SK-N-SH (cell line): ENCODE data around the gene DNAH1. TPM values are rescaled to one million over a fixed set of nuclear protein-coding genes. Genes with fewer than 3 reads are reported as not detected.

Source experiments
- CTCF ChIA-PET: fragments of 300-600, 350-600 bp; formaldehyde crosslinking; extraction: SDS; loops from one replicate; lab custom pipeline; 2021; lab: Yijun Ruan, JAX
- POLR2A ChIA-PET: fragments of 350-600 bp; sonication (Branson Sonifier 250); formaldehyde crosslinking; extraction: SDS; loops from one replicate; lab custom pipeline; 2020; ENCODE audit warnings: antibody characterized with exemption, inconsistent platforms; lab: Yijun Ruan, JAX
- DNase-seq: peaks from one replicate; pipeline ENCODE4 v3.0.0; 2012
- H2AFZ ChIP-seq: fragments of 200-600 bp; sonication (generic); 2 replicates; pipeline ENCODE4 v1.8.1; 2016; ENCODE audit warnings: antibody characterized with exemption, mild to moderate bottlenecking, low read depth
- H3F3A ChIP-seq: fragments of 200-600 bp; sonication (generic); replicated peaks from 2 replicates; pipeline ENCODE3; 2016; ENCODE audit warnings: antibody characterized with exemption, mild to moderate bottlenecking; ENCODE audit not compliant: insufficient read depth
- H3K27ac ChIP-seq, 2 experiments: fragments of 200-500 bp in 1 of 2; fragments of 200-600 bp in 1 of 2; sonication (Bioruptor generic) in 1 of 2; sonication (generic), shearing (Covaris generic) in 1 of 2; 2 replicates each; pipeline versions ENCODE4 v1.5.1 to v1.6.1; 2014 to 2016; ENCODE audit warnings: low read depth in 2 of 2, inconsistent platforms in 1 of 2, low read length in 1 of 2, mild to moderate bottlenecking in 1 of 2, mixed read lengths in 1 of 2
- H3K27me3 ChIP-seq: fragments of 200-600 bp; sonication (generic), shearing (Covaris generic); 2 replicates; pipeline ENCODE4 v1.6.1; 2016; ENCODE audit warnings: mixed run types; ENCODE audit not compliant: insufficient read depth
- H3K36me3 ChIP-seq, 2 experiments: fragments of 200-500 bp in 1 of 2; fragments of 200-600 bp in 1 of 2; sonication (Bioruptor generic) in 1 of 2; sonication (generic) in 1 of 2; replicated peaks in 1 of 2; 2 replicates each; pipeline versions ENCODE3 to v1.5.1; 2014 to 2016; ENCODE audit warnings: low read length in 1 of 2, mild to moderate bottlenecking in 1 of 2; ENCODE audit not compliant: insufficient read depth in 2 of 2, control insufficient read depth in 1 of 2
- H3K4me1 ChIP-seq, 2 experiments: fragments of 200-500 bp in 1 of 2; fragments of 200-600 bp in 1 of 2; sonication (Bioruptor generic) in 1 of 2; sonication (generic), shearing (Covaris generic) in 1 of 2; 2 replicates each; pipeline versions ENCODE4 v1.5.1 to v1.6.1; 2014 to 2016; ENCODE audit warnings: low read depth in 1 of 2, low read length in 1 of 2, mixed run types in 1 of 2; ENCODE audit not compliant: insufficient read depth in 2 of 2, control insufficient read depth in 1 of 2
- H3K4me2 ChIP-seq: fragments of 200-600 bp; sonication (generic), shearing (Covaris generic); 2 replicates; pipeline ENCODE4 v1.6.1; 2017; ENCODE audit warnings: mixed run types
- H3K4me3 ChIP-seq, 2 experiments: fragments of 200-500 bp in 1 of 2; fragments of 200-600 bp in 1 of 2; sonication (Bioruptor generic) in 1 of 2; sonication (generic), shearing (Covaris generic) in 1 of 2; 2 replicates each; pipeline versions ENCODE4 v1.5.1 to v1.8.1; 2014 to 2016; ENCODE audit warnings: low read depth in 2 of 2, inconsistent platforms in 1 of 2, low read length in 1 of 2, mild to moderate bottlenecking in 1 of 2, mixed read lengths in 1 of 2, moderate library complexity in 1 of 2
- H3K79me2 ChIP-seq: fragments of 200-600 bp; sonication (generic); 2 replicates; pipeline ENCODE4 v1.8.1; 2017; ENCODE audit warnings: mild to moderate bottlenecking; ENCODE audit not compliant: insufficient read depth
- H3K9ac ChIP-seq: fragments of 200-600 bp; sonication (generic); 2 replicates; pipeline ENCODE4 v1.6.1; 2017; ENCODE audit warnings: mixed run types
- H3K9me2 ChIP-seq: fragments of 200-600 bp; sonication (generic); 2 replicates; pipeline ENCODE4 v1.6.1; 2017; ENCODE audit warnings: mixed run types
- H3K9me3 ChIP-seq: fragments of 200-600 bp; sonication (generic); 2 replicates; pipeline ENCODE4 v1.6.1; 2017; ENCODE audit warnings: mixed run types, mild to moderate bottlenecking, moderate library complexity
- H4K20me1 ChIP-seq: fragments of 200-600 bp; sonication (generic); 2 replicates; pipeline ENCODE4 v1.6.1; 2017; ENCODE audit warnings: mild to moderate bottlenecking, mixed run types; ENCODE audit not compliant: insufficient read depth
- CHD2 ChIP-seq: fragments of 150-350 bp; IDR thresholded peaks from 2 replicates; pipeline ENCODE4 v1.6.1; 2018; ENCODE audit warnings: low read length; ENCODE audit not compliant: partially characterized antibody
- EZH2phosphoT487 ChIP-seq: fragments of 200-600 bp; sonication (generic); IDR thresholded peaks from 2 replicates; pipeline ENCODE4 v1.6.1; 2017; ENCODE audit warnings: low read depth, mixed run types, mild to moderate bottlenecking, antibody characterized with exemption, moderate library complexity, borderline replicate concordance
- NFIC ChIP-seq: IDR thresholded peaks from 2 replicates; pipeline ENCODE4 v1.4.0; 2012; ENCODE audit warnings: borderline replicate concordance
- POLR2AphosphoS5 ChIP-seq: IDR thresholded peaks from 2 replicates; pipeline ENCODE4 v1.6.1; 2012; ENCODE audit warnings: low read depth, low read length
- RAD21 ChIP-seq: IDR thresholded peaks from 2 replicates; pipeline ENCODE4 v1.6.1; 2012; ENCODE audit warnings: mild to moderate bottlenecking, low read length
- SMC3 ChIP-seq: IDR thresholded peaks from 2 replicates; pipeline ENCODE4 v1.6.1; 2012; ENCODE audit warnings: low read depth, low read length, improper control_type of control experiment
- TEAD4 ChIP-seq: IDR thresholded peaks from 2 replicates; pipeline ENCODE4 v1.4.0; 2012; ENCODE audit warnings: mild to moderate bottlenecking, borderline replicate concordance; ENCODE audit not compliant: insufficient read depth
- YY1 ChIP-seq: IDR thresholded peaks from 2 replicates; pipeline ENCODE4 v1.4.0; 2012; ENCODE audit warnings: low read depth, mild to moderate bottlenecking
- WGBS: methylation state at CpG from one replicate; pipeline ENCODE4 v1.1.6; 2017; ENCODE audit warnings: low lambda C conversion rate; 5-methylcytosine and 5-hydroxymethylcytosine counted together
- polyA plus RNA-seq, 3 experiments: library from polyadenylated mRNA; depleted of rRNA; stranded (reverse); fragments of >200 nt; gene quantifications; 2 replicates each; pipeline ENCODE4 v1.2.3, GENCODE V29; 2012
- TF ChIP-seq, protein P1 (sequence below): IDR thresholded peaks from 2 replicates; pipeline ENCODE4 v1.6.1; 2012; ENCODE audit warnings: mild to moderate bottlenecking, low read depth, low read length, moderate library complexity

The DNAH1 gene
- polyA plus RNA-seq, 1 of the 3 experiments (the other 2 are of a cell fraction), result 5.1 TPM

DNA sequence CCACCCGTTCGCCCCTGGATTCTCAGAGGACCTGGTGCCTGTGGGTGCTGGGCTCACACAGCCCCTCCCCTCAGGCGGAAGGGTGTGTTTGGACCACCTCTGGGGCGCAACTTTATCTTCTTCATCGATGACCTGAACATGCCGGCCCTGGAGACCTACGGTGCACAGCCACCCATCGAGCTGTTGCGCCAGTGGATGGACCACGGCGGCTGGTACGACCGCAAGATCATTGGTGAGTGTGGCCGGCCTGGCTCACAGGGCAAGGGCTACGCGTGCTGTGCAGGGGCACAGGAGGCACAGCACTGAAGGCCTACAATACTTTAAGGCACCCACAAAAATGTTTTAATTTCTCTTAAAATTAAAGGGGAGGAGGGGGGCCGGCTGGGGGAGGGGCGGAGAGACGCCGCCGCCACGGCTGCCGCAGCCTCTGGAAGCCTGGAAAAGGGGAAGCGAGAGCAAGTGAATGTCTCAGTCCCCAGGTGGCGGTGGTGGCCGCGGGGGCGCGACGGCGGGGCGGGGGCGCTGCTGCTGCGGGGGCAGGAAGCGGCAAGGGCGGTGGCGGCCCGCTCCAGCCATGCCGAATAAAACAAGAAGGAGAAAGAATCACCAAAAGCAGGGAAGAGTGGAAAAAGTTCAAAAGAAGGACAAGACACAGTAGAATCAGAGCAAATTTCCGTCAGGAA is 56.8 kb downstream of the DNAH1 start:
- Histone ChIP-seq H3K27ac (no peak overlapping the region), H2AFZ (no peak overlapping the region), H3K4me3 (no peak overlapping the region), H3K79me2 (no peaks in the 10 kb centered on the region), H3F3A (peaks cover 3% of the 10 kb centered on the region), H3K27me3 (no peaks in the 10 kb centered on the region), H4K20me1 (no peaks in the 10 kb centered on the region), H3K4me2 (no peak overlapping the region), H3K9ac (no peak overlapping the region), H3K4me1 (no peaks in the 10 kb centered on the region; a peak in 1 of 4 replicates), H3K9me2 (no peaks in the 10 kb centered on the region), H3K36me3 (no peaks in the 10 kb centered on the region), H3K9me3 (no peaks in the 10 kb centered on the region)
- 86% methylated on average over 38 of the region's 40 CpGs for WGBS
- TF ChIP-seq RAD21 (no peak), NFIC (no peak), YY1 (no peak), TEAD4 (no peak), EZH2phosphoT487 (no peak)
- TF ChIP-seq, protein P1, sequence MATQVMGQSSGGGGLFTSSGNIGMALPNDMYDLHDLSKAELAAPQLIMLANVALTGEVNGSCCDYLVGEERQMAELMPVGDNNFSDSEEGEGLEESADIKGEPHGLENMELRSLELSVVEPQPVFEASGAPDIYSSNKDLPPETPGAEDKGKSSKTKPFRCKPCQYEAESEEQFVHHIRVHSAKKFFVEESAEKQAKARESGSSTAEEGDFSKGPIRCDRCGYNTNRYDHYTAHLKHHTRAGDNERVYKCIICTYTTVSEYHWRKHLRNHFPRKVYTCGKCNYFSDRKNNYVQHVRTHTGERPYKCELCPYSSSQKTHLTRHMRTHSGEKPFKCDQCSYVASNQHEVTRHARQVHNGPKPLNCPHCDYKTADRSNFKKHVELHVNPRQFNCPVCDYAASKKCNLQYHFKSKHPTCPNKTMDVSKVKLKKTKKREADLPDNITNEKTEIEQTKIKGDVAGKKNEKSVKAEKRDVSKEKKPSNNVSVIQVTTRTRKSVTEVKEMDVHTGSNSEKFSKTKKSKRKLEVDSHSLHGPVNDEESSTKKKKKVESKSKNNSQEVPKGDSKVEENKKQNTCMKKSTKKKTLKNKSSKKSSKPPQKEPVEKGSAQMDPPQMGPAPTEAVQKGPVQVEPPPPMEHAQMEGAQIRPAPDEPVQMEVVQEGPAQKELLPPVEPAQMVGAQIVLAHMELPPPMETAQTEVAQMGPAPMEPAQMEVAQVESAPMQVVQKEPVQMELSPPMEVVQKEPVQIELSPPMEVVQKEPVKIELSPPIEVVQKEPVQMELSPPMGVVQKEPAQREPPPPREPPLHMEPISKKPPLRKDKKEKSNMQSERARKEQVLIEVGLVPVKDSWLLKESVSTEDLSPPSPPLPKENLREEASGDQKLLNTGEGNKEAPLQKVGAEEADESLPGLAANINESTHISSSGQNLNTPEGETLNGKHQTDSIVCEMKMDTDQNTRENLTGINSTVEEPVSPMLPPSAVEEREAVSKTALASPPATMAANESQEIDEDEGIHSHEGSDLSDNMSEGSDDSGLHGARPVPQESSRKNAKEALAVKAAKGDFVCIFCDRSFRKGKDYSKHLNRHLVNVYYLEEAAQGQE, result no peak
- no peak for DNase-seq
- ChIA-PET CTCF (interaction anchor here (1.0 to 1.9 kb wide), 4 partner anchors 7 to 153 kb away, joined by 3 to 8 read pairs (median 6); no protein-coding TSS in a partner anchor), POLR2A (interaction anchor here (1.4 kb wide), 1 partner anchor 84 kb away, joined by 3 read pairs; no protein-coding TSS in a partner anchor)

DNA sequence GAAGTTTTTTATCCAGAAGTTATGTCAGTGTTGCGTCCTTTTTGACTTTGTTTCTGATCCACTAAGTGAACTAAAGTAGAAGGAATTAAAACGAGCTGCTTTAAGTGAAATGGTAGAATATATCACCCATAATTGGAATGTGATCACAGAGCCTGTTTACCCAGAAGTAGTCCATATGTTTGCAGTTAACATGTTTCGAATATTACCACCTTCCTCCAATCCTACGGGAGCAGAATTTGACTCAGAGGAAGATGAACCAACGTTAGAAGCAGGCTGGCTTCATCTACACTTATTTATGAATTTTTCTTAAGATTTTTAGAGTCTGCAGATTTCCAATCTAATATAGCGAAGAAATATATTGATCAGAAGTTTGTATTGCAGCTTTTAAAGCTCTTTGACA is 57.6 kb downstream of the DNAH1 start:
- ChIA-PET POLR2A (no interaction called here), CTCF (interaction anchor here (1.8 kb wide), 1 partner anchor 10 kb away, joined by 5 read pairs; no protein-coding TSS in a partner anchor)
- Histone ChIP-seq H3K4me2 (no peak overlapping the region), H3K9ac (no peak overlapping the region), H3F3A (peaks cover 3% of the 10 kb centered on the region), H3K4me3 (no peak overlapping the region), H4K20me1 (no peaks in the 10 kb centered on the region), H3K9me2 (no peaks in the 10 kb centered on the region), H3K27ac (no peak overlapping the region), H3K4me1 (no peaks in the 10 kb centered on the region; a peak in 1 of 4 replicates), H3K36me3 (no peaks in the 10 kb centered on the region), H3K27me3 (no peaks in the 10 kb centered on the region), H2AFZ (no peak overlapping the region), H3K79me2 (no peaks in the 10 kb centered on the region), H3K9me3 (no peaks in the 10 kb centered on the region)
- WGBS, result 65% methylated on average over 6 of the region's 6 CpGs
- DNase-seq, result no peak
- TF ChIP-seq CHD2 (no peak), SMC3 (no peak), POLR2AphosphoS5 (no peak)
